ENCODE measurements around the gene VPS18.

GRCh38 chr15:40899536-40900207 is 5.4 kb downstream of the VPS18 start:
- TF ChIP-seq CTCF (IDR thresholded peaks at IDR 0.05; ENCODE audit: insufficient read depth, low read depth, low read length) (no peak), EZH2 (IDR thresholded peaks at IDR 0.05; ENCODE audit: insufficient read depth, low read length) (no peak)

Data from astrocyte (in vitro differentiated cells and primary cell).